ENCODE data around the gene RAI1. TPM values are rescaled to one million over a fixed set of nuclear protein-coding genes. Genes with fewer than 3 reads are reported as not detected.

The RAI1 gene
- total and polyA plus RNA-seq, 2 of the 8 experiments (the other 6 are each of a cell fraction or from before 2014, with no cell fraction given), result 0.39 to 1.2 TPM

- no peak for FAIRE-seq
- whole genome bisulfite sequencing, 2 experiments (ENCODE audit: extremely low coverage in 1 of 2, insufficient coverage in 1 of 2, insufficient read length in 1 of 2, insufficient replicate concordance in 2 of 2, low coverage in 1 of 2, low lambda C conversion rate in 2 of 2, missing lambda C conversion rate in 1 of 2), result 13% methylated on average over 16 of the region's 90 CpGs; no CpG with 5 or more reads in 1 of the 2 experiments
- peaks cover 9 to 10% of the 10 kb centered on the region in 2 experiments for H4K20me1 ChIP-seq (replicated peaks in 1 of 2; ENCODE audit: control insufficient read depth in 1 of 2, insufficient read depth in 2 of 2, low read length in 2 of 2)
- H3K9me3 ChIP-seq (ENCODE audit: insufficient read depth in 2 of 2, low read depth in 1 of 2, low read length in 1 of 2), result no peaks in the 10 kb centered on the region
- CTCF ChIA-PET (ENCODE audit: partially characterized antibody), result interaction anchor here (1.0 to 4.9 kb wide), 12 partner anchors 9 to 176 kb away, joined by 3 to 23 read pairs (median 4); partner anchors contain the start of gene RAI1
- H3K56ac ChIP-seq (replicated peaks; ENCODE audit: insufficient read length, low read depth, low read length), result peak overlapping the region; percentile 24
- H2AK5ac ChIP-seq (ENCODE audit: low read depth, low read length), result peak overlapping the region; percentile 5; the same call in 1 of the 2 replicates
- H3K23me2 ChIP-seq (ENCODE audit: low read depth, low read length), result peaks cover 5% of the 10 kb centered on the region; the same call in 1 of the 2 replicates
- H4K5ac ChIP-seq (ENCODE audit: insufficient read length, low read depth, low read length), result peak overlapping the region; percentile 77
- H3K4me2 ChIP-seq (ENCODE audit: insufficient read depth in 1 of 2, low read depth in 2 of 2, low read length in 2 of 2), result peak overlapping the region; percentile 82
- peak overlapping the region; percentile 10; the same call in 1 of the 2 replicates for H2BK20ac ChIP-seq (ENCODE audit: low read length)
- peak overlapping the region; percentile 60 for H3K27ac ChIP-seq (ENCODE audit: low read depth, low read length)
- H4K8ac ChIP-seq (ENCODE audit: extremely low read depth, insufficient read depth, low read length), result peak overlapping the region; percentile 97
- H3K9ac ChIP-seq (replicated peaks in 1 of 4; ENCODE audit: extremely low read depth in 1 of 4, low read depth in 3 of 4, low read length in 3 of 4), result peak overlapping the region in 3 of 4 experiments; percentile 43 to 59 (median 49); a peak in 5 of 7 replicates
- peaks cover 32 to 79% (median 63%) of the 10 kb centered on the region in 4 experiments for H3K27me3 ChIP-seq (replicated peaks in 1 of 4; ENCODE audit: control insufficient read depth in 3 of 4, extremely low read depth in 1 of 4, insufficient read depth in 3 of 4, low read length in 3 of 4)
- H2AFZ ChIP-seq (ENCODE audit: low read length), result no peak overlapping the region
- no peaks in the 10 kb centered on the region for H3K79me2 ChIP-seq (ENCODE audit: control insufficient read depth in 1 of 2, insufficient read depth in 2 of 2, low read length in 2 of 2)
- peak overlapping the region; percentile 51 for H2BK12ac ChIP-seq (ENCODE audit: low read depth, low read length)
- H2BK15ac ChIP-seq (ENCODE audit: low read length), result peak overlapping the region; percentile 62
- peak overlapping the region; percentile 96 for H3K4ac ChIP-seq (replicated peaks; ENCODE audit: insufficient read length, low read depth, low read length)
- H3K18ac ChIP-seq (ENCODE audit: extremely low read depth, low read length), result peak overlapping the region; percentile 86
- H3K4me3 ChIP-seq (ENCODE audit: extremely low read depth in 1 of 4, insufficient read depth in 2 of 4, low read depth in 3 of 4, low read length in 4 of 4), result peak overlapping the region; percentile 39 to 59 (median 53); a peak in 7 of 8 replicates
- H4K91ac ChIP-seq (replicated peaks; ENCODE audit: insufficient read length, low read length), result peak overlapping the region; percentile 99
- H3K79me1 ChIP-seq (ENCODE audit: low read depth, low read length), result no peaks in the 10 kb centered on the region
- peak overlapping the region; percentile 92 for H3K14ac ChIP-seq (ENCODE audit: insufficient read length)
- peak overlapping the region; percentile 84 for H2BK120ac ChIP-seq (replicated peaks; ENCODE audit: low read depth, low read length)
- H3K23ac ChIP-seq (ENCODE audit: insufficient read length), result no peak overlapping the region
- peak in 1 of 2 experiments; percentile 84 for DNase-seq (ENCODE audit: low read depth in 1 of 2, low spot score in 2 of 2)
- POLR2A ChIA-PET (ENCODE audit: partially characterized antibody), result interaction anchor here (0.6 to 2.7 kb wide), 11 partner anchors 9 to 151 kb away, joined by 3 to 21 read pairs (median 4); partner anchors contain the start of gene SREBF1
- H3K36me3 ChIP-seq (ENCODE audit: control insufficient read depth in 2 of 4, insufficient read depth in 4 of 4, low read length in 3 of 4), result no peaks in the 10 kb centered on the region
- H2BK5ac ChIP-seq (ENCODE audit: low read depth, low read length), result peak overlapping the region; percentile 63; the same call in 1 of the 2 replicates
- peaks cover 0 to 38% (median 36%) of the 10 kb centered on the region in 4 experiments; a peak in 6 of 7 replicates for H3K4me1 ChIP-seq (replicated peaks in 1 of 4; ENCODE audit: control insufficient read depth in 3 of 4, insufficient read depth in 4 of 4, low read length in 3 of 4)
- no peak for TF ChIP-seq ASH2L (IDR thresholded peaks at IDR 0.05; ENCODE audit: low read length)
- peak; percentile 97 for TF ChIP-seq MAX (IDR thresholded peaks at IDR 0.05)
- TF ChIP-seq YY1 (IDR thresholded peaks at IDR 0.05; ENCODE audit: low read depth, low read length), result peak; percentile 77; the same call in 1 of the 2 replicates
- TF ChIP-seq EZH2 (IDR thresholded peaks at IDR 0.05; ENCODE audit: low read depth, low read length, severe bottlenecking), result peak; percentile 13
- no peak for TF ChIP-seq TCF12 (IDR thresholded peaks at IDR 0.05; ENCODE audit: low read depth, low read length)
- TF ChIP-seq, protein P1, sequence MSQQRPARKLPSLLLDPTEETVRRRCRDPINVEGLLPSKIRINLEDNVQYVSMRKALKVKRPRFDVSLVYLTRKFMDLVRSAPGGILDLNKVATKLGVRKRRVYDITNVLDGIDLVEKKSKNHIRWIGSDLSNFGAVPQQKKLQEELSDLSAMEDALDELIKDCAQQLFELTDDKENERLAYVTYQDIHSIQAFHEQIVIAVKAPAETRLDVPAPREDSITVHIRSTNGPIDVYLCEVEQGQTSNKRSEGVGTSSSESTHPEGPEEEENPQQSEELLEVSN (IDR thresholded peaks at IDR 0.05), result peak; percentile 92
- TF ChIP-seq PHF8 (conservative IDR thresholded peaks at IDR 0.05; ENCODE audit: low read depth, low read length), result 0 out of 2 replicates have a peak, but pooled peaks have one; percentile 18
- TF ChIP-seq CBX8 (IDR thresholded peaks at IDR 0.05; ENCODE audit: borderline replicate concordance, low read depth, low read length), result no peak
- peak; percentile 68; the same call in 1 of the 2 replicates for TF ChIP-seq RBBP5 (IDR thresholded peaks at IDR 0.05; ENCODE audit: borderline replicate concordance, low read depth, low read length)
Measured at GRCh38 chr17:17694169-17695081, 13.2 kb downstream of the RAI1 start.

Data from H1 (cell line).